H9 (cell line): ENCODE data around the gene PLCH1. TPM values are rescaled to one million over a fixed set of nuclear protein-coding genes. Genes with fewer than 3 reads are reported as not detected.

Experiments used
- DNase-seq: peaks from one replicate; pipeline ENCODE4 v3.0.0-alpha.2; 2017
- H2AFZ ChIP-seq: one replicate; pipeline ENCODE4 v1.6.1; 2013; ENCODE audit warnings: mild to moderate bottlenecking, low read length, control low read depth, moderate library complexity
- H2AK5ac ChIP-seq: 2 replicates; pipeline ENCODE4 v1.6.1; 2013; ENCODE audit warnings: low read length, control low read depth, mixed read lengths; ENCODE audit not compliant: insufficient read length
- H2BK120ac ChIP-seq: one replicate; pipeline ENCODE4 v1.6.1; 2013; ENCODE audit warnings: low read depth, mild to moderate bottlenecking, low read length, control low read depth, inconsistent platforms; ENCODE audit not compliant: poor library complexity, severe bottlenecking
- H2BK12ac ChIP-seq: 2 replicates; pipeline ENCODE4 v1.6.1; 2013; ENCODE audit warnings: low read length, control low read depth, mixed read lengths, low read depth; ENCODE audit not compliant: insufficient read length
- H2BK15ac ChIP-seq: 2 replicates; pipeline ENCODE4 v1.6.1; 2013; ENCODE audit warnings: low read depth, low read length, control low read depth
- H2BK20ac ChIP-seq: one replicate; pipeline ENCODE4 v1.6.1; 2013; ENCODE audit warnings: low read depth, mild to moderate bottlenecking, low read length, control low read depth, inconsistent platforms; ENCODE audit not compliant: poor library complexity, severe bottlenecking
- H2BK5ac ChIP-seq: 2 replicates; pipeline ENCODE4 v1.6.1; 2013; ENCODE audit warnings: low read length, control low read depth, mixed read lengths; ENCODE audit not compliant: insufficient read length
- H3K14ac ChIP-seq: 2 replicates; pipeline ENCODE4 v1.6.1; 2013; ENCODE audit warnings: low read length, control low read depth; ENCODE audit not compliant: insufficient read depth
- H3K18ac ChIP-seq: 2 replicates; pipeline ENCODE4 v1.6.1; 2013; ENCODE audit warnings: low read depth, mild to moderate bottlenecking, mixed read lengths, low read length, control low read depth; ENCODE audit not compliant: insufficient read length
- H3K23ac ChIP-seq: 2 replicates; pipeline ENCODE4 v1.6.1; 2013; ENCODE audit warnings: low read length, control low read depth, mixed read lengths, low read depth; ENCODE audit not compliant: insufficient read length
- H3K23me2 ChIP-seq: 2 replicates; pipeline ENCODE4 v1.6.1; 2013; ENCODE audit warnings: low read depth, mild to moderate bottlenecking, mixed read lengths, low read length, control low read depth; ENCODE audit not compliant: insufficient read length, poor library complexity, severe bottlenecking
- H3K27ac ChIP-seq: 2 replicates; pipeline ENCODE4 v1.5.1; 2013; ENCODE audit warnings: low read length, control low read depth, mixed read lengths, low read depth; ENCODE audit not compliant: insufficient read length
- H3K27me3 ChIP-seq: 2 replicates; pipeline ENCODE4 v1.6.1; 2013; ENCODE audit warnings: low read length, control low read depth, inconsistent platforms; ENCODE audit not compliant: insufficient read depth
- H3K4ac ChIP-seq: 2 replicates; pipeline ENCODE4 v1.6.1; 2013; ENCODE audit warnings: low read depth, mild to moderate bottlenecking, control low read depth, inconsistent platforms, low read length, moderate library complexity
- H3K4me1 ChIP-seq: 2 replicates; pipeline ENCODE4 v1.6.1; 2013; ENCODE audit warnings: low read length, control low read depth, inconsistent platforms; ENCODE audit not compliant: insufficient read depth
- H3K4me2 ChIP-seq: 2 replicates; pipeline ENCODE4 v1.6.1; 2013; ENCODE audit warnings: low read length, control low read depth, mixed read lengths; ENCODE audit not compliant: insufficient read length, insufficient read depth
- H3K56ac ChIP-seq: 2 replicates; pipeline ENCODE4 v1.6.1; 2013; ENCODE audit warnings: low read depth, mild to moderate bottlenecking, mixed read lengths, low read length, control low read depth; ENCODE audit not compliant: insufficient read length
- H3K79me1 ChIP-seq: 2 replicates; pipeline ENCODE4 v1.6.1; 2013; ENCODE audit warnings: low read depth, mild to moderate bottlenecking, moderate library complexity, low read length, control low read depth, inconsistent platforms; ENCODE audit not compliant: insufficient read depth, poor library complexity, severe bottlenecking
- H3K79me2 ChIP-seq: 2 replicates; pipeline ENCODE4 v1.6.1; 2013; ENCODE audit warnings: low read length, control low read depth, inconsistent platforms; ENCODE audit not compliant: insufficient read depth
- H3K9ac ChIP-seq: 2 replicates; pipeline ENCODE4 v1.6.1; 2013; ENCODE audit warnings: low read length, control low read depth, mixed read lengths; ENCODE audit not compliant: insufficient read length; ENCODE audit errors: extremely low read depth
- H3K9me3 ChIP-seq: one replicate; pipeline ENCODE4 v1.6.1; 2013; ENCODE audit warnings: low read depth, low read length, inconsistent platforms; ENCODE audit not compliant: control insufficient read depth
- H3T11ph ChIP-seq: one replicate; pipeline ENCODE4 v1.6.1; 2013; ENCODE audit warnings: mild to moderate bottlenecking, low read length, control low read depth, inconsistent platforms
- H4K20me1 ChIP-seq: one replicate; pipeline ENCODE4 v1.6.1; 2013; ENCODE audit not compliant: control insufficient read depth, insufficient read length, insufficient read depth
- H4K5ac ChIP-seq: 2 replicates; pipeline ENCODE4 v1.6.1; 2013; ENCODE audit warnings: low read depth, mild to moderate bottlenecking, mixed read lengths, low read length, control low read depth; ENCODE audit not compliant: insufficient read length
- H4K8ac ChIP-seq: replicated peaks from 2 replicates; pipeline ENCODE4 v1.6.1; 2013; ENCODE audit warnings: low read length, control low read depth, mixed read lengths, low read depth; ENCODE audit not compliant: insufficient read length
- H4K91ac ChIP-seq: 2 replicates; pipeline ENCODE4 v1.6.1; 2013; ENCODE audit warnings: low read depth, mild to moderate bottlenecking, moderate library complexity, mixed read lengths, low read length, control low read depth; ENCODE audit not compliant: insufficient read length
- H3K27ac Mint-ChIP-seq, 3 experiments: 2 replicates in 2 of 3; 3 replicates in 1 of 3; pipeline ENCODE4 v1.8.0; 2020 to 2021; ENCODE audit warnings: mixed read lengths in 3 of 3, mild to moderate bottlenecking in 1 of 3, moderate library complexity in 1 of 3
- H3K27me3 Mint-ChIP-seq: 2 replicates; pipeline ENCODE4 v1.8.0; 2021; ENCODE audit warnings: low read depth, mild to moderate bottlenecking, moderate library complexity, mixed read lengths
- H3K36me3 Mint-ChIP-seq, 3 experiments: 2 replicates in 2 of 3; 3 replicates in 1 of 3; pipeline ENCODE4 v1.8.0; 2020 to 2021; ENCODE audit warnings: low read depth in 3 of 3, mixed read lengths in 3 of 3; ENCODE audit not compliant: insufficient read depth in 1 of 3
- H3K4me1 Mint-ChIP-seq, 2 experiments: 2 replicates each; pipeline ENCODE4 v1.8.0; 2020; ENCODE audit warnings: mixed read lengths in 2 of 2
- H3K4me3 Mint-ChIP-seq, 2 experiments: 2 replicates in 1 of 2; 3 replicates in 1 of 2; pipeline ENCODE4 v1.8.0; 2020 to 2021; ENCODE audit warnings: mild to moderate bottlenecking in 2 of 2, mixed read lengths in 2 of 2, moderate library complexity in 1 of 2
- H3K9me3 Mint-ChIP-seq, 2 experiments: 2 replicates in 1 of 2; 3 replicates in 1 of 2; pipeline ENCODE4 v1.8.0; 2020; ENCODE audit warnings: mild to moderate bottlenecking in 2 of 2, mixed read lengths in 2 of 2, moderate library complexity in 1 of 2
- CTCF ChIP-seq: fragments of 200-600 bp; sonication (generic); conservative IDR thresholded peaks from 3 replicates; pipeline ENCODE4 v1.8.0; 2021; ENCODE audit warnings: antibody characterized with exemption, mild to moderate bottlenecking
- WGBS: extraction: QIAGEN DNeasy Blood & Tissue Kit; methylation state at CpG from one replicate; pipeline ENCODE4 v1.1.7; 2013; ENCODE audit warnings: missing lambda C conversion rate, low lambda C conversion rate, mixed read lengths; ENCODE audit not compliant: insufficient read length; ENCODE audit errors: extremely low coverage; 5-methylcytosine and 5-hydroxymethylcytosine counted together
- total RNA-seq: library from RNA; stranded (reverse); gene quantifications from 2 replicates; pipeline ENCODE4 v1.2.1, GENCODE V29; 2021

The PLCH1 gene
- total RNA-seq, 1 experiment from 2014 or later = 19.0 TPM

DNA sequence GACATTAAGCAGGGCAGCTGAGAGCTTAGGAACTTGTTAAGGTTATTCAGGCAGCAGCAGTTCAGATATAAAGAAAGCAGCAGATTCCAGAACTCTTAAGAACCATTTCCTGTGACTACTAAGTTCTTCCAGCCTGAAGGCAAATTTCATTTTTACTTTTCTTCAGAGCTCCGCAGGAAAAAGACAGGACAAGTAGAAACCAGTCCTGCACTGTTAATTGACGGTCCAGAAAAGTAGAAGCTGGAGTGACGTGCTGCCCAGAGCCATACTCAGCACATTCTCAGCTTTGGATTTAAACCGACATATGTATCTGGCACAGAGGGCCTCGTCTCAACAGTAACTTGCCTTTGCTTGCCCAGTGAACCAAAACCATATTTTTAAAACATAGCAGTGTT is 232.0 kb downstream of the PLCH1 start:
- no peak for DNase-seq
- H3K18ac ChIP-seq = no peak overlapping the region
- H3K23me2 ChIP-seq = no peaks in the 10 kb centered on the region
- peaks cover 14 to 28% (median 17%) of the 10 kb centered on the region in 3 experiments for H3K36me3 Mint-ChIP-seq
- no CpG with 5 or more reads among the region's 5 CpGs for WGBS
- no peak overlapping the region for H3K14ac ChIP-seq
- H4K8ac ChIP-seq = no peak overlapping the region
- H2BK15ac ChIP-seq = no peak overlapping the region
- H4K5ac ChIP-seq = no peak overlapping the region
- H3K4me1 ChIP-seq = no peaks in the 10 kb centered on the region; the same call in 1 of the 2 replicates
- peaks cover 8% of the 10 kb centered on the region in 2 experiments for H3K4me1 Mint-ChIP-seq
- no peak overlapping the region for H3K4me3 Mint-ChIP-seq
- H3K27me3 Mint-ChIP-seq = no peaks in the 10 kb centered on the region
- H3T11ph ChIP-seq = no peak overlapping the region
- no peaks in the 10 kb centered on the region for H3K79me2 ChIP-seq
- no peaks in the 10 kb centered on the region for H3K9me3 ChIP-seq
- no peak for TF ChIP-seq CTCF
- no peak overlapping the region for H4K91ac ChIP-seq
- H2BK5ac ChIP-seq = no peak overlapping the region
- H3K4ac ChIP-seq = no peak overlapping the region
- no peak overlapping the region for H2BK120ac ChIP-seq
- H3K27me3 ChIP-seq = no peaks in the 10 kb centered on the region
- no peak overlapping the region for H2BK12ac ChIP-seq
- no peak overlapping the region; a peak in 1 of 7 replicates for H3K27ac Mint-ChIP-seq
- H2AFZ ChIP-seq = no peak overlapping the region
- no peak overlapping the region for H3K4me2 ChIP-seq
- H3K56ac ChIP-seq = no peak overlapping the region
- no peaks in the 10 kb centered on the region for H4K20me1 ChIP-seq
- no peak overlapping the region for H2AK5ac ChIP-seq
- H2BK20ac ChIP-seq = no peak overlapping the region
- H3K9ac ChIP-seq = no peak overlapping the region
- no peak overlapping the region for H3K27ac ChIP-seq
- H3K79me1 ChIP-seq = no peaks in the 10 kb centered on the region
- no peak overlapping the region for H3K23ac ChIP-seq
- peaks cover 0 to 2% of the 10 kb centered on the region in 2 experiments; a peak in 1 of 5 replicates for H3K9me3 Mint-ChIP-seq
